C4-2B (cell line): ENCODE measurements around the gene LMF1.

Experiments used
- ZFX ChIP-seq: fragments of 450-650 bp; IDR thresholded peaks from 2 replicates; pipeline ENCODE4 v1.6.1; 2017
- TF ChIP-seq, protein P1 (sequence below): fragments of 450-650 bp; conservative IDR thresholded peaks from 2 replicates; pipeline ENCODE4 v1.5.1; 2017; ENCODE audit warnings: mild to moderate bottlenecking

GRCh38 chr16:879461-879861 is 91.3 kb downstream of the LMF1 start:
- TF ChIP-seq, protein P1, sequence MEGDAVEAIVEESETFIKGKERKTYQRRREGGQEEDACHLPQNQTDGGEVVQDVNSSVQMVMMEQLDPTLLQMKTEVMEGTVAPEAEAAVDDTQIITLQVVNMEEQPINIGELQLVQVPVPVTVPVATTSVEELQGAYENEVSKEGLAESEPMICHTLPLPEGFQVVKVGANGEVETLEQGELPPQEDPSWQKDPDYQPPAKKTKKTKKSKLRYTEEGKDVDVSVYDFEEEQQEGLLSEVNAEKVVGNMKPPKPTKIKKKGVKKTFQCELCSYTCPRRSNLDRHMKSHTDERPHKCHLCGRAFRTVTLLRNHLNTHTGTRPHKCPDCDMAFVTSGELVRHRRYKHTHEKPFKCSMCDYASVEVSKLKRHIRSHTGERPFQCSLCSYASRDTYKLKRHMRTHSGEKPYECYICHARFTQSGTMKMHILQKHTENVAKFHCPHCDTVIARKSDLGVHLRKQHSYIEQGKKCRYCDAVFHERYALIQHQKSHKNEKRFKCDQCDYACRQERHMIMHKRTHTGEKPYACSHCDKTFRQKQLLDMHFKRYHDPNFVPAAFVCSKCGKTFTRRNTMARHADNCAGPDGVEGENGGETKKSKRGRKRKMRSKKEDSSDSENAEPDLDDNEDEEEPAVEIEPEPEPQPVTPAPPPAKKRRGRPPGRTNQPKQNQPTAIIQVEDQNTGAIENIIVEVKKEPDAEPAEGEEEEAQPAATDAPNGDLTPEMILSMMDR: no peak
- no peak for TF ChIP-seq ZFX
